Activated CD8-positive, alpha-beta memory T cell treated with anti-CD3 and anti-CD28 coated beads, Interleukin-2, amount 50 U/mL, for 24 hours (primary cell): ENCODE data around the gene IGF2BP1.
"Not testable (repeated sequence)": the region's sequence is repeated elsewhere in the genome, so short reads cannot be mapped to it uniquely, and the experiment has no call there.

Experiments used
- DNase-seq: peaks from one replicate; pipeline ENCODE4 v3.0.0-alpha.2; 2020; ENCODE audit errors: extremely low read depth

Gene IGF2BP1

GRCh38 chr17:48995974-48996721 lies 1.0 kb upstream of the IGF2BP1 start:
- DNase-seq: no peak

- DNase-seq: no peak
Observed at GRCh38 chr17:48996722-48997102, 473 bp upstream of the IGF2BP1 start.

- DNase-seq: no peak
Observed at GRCh38 chr17:48997827-48998586, 822 bp downstream of the IGF2BP1 start.

- no peak for DNase-seq
Observed at GRCh38 chr17:48998587-48999440, 1.6 kb downstream of the IGF2BP1 start.

GRCh38 chr17:49000943-49001342 lies 3.8 kb downstream of the IGF2BP1 start:
- no peak for DNase-seq

GRCh38 chr17:49001671-49002070 lies 4.5 kb downstream of the IGF2BP1 start:
- DNase-seq: no peak

GRCh38 chr17:49002331-49002730 lies 5.1 kb downstream of the IGF2BP1 start:
- no peak for DNase-seq

- no peak for DNase-seq
Observed at GRCh38 chr17:49002766-49003165, 5.6 kb downstream of the IGF2BP1 start.

- DNase-seq: no peak
Observed at GRCh38 chr17:49003557-49004511, 6.6 kb downstream of the IGF2BP1 start.

- DNase-seq: no peak
Observed at GRCh38 chr17:49005140-49005539, 8.0 kb downstream of the IGF2BP1 start.

GRCh38 chr17:49008908-49009307 lies 11.7 kb downstream of the IGF2BP1 start:
- not testable (repeated sequence) for DNase-seq

- no peak for DNase-seq
Observed at GRCh38 chr17:49012769-49013255, 15.6 kb downstream of the IGF2BP1 start.

GRCh38 chr17:49013311-49014213 lies 16.4 kb downstream of the IGF2BP1 start:
- DNase-seq: no peak

- DNase-seq: no peak
Observed at GRCh38 chr17:49015179-49015923, 18.2 kb downstream of the IGF2BP1 start.

- DNase-seq: no peak
Observed at GRCh38 chr17:49015924-49016774, 19.0 kb downstream of the IGF2BP1 start.

- no peak for DNase-seq
Observed at GRCh38 chr17:49016775-49017463, 19.7 kb downstream of the IGF2BP1 start.

- no peak for DNase-seq
Observed at GRCh38 chr17:49018116-49018612, 21.0 kb downstream of the IGF2BP1 start.
